NCI-H1417 (cell line): ENCODE data around the gene C16orf96.

Experiments
- DNase-seq, 3 experiments: peaks; one replicate each; lab custom pipeline; 2025; lab: John Stamatoyannopoulos, UW

Gene C16orf96

GRCh38 chr16:4525634-4526277 lies 30.4 kb upstream of the C16orf96 start:
- DNase-seq, result no peak

- DNase-seq, result peak; percentile 23 to 54 (median 25)
These were observed 26.8 kb upstream of the C16orf96 start for GRCh38 chr16:4529085-4530060.

- no peak for DNase-seq
These were observed 24.3 kb upstream of the C16orf96 start for GRCh38 chr16:4531811-4532210.

- no peak for DNase-seq
These were observed 23.9 kb upstream of the C16orf96 start for GRCh38 chr16:4532238-4532637.

- DNase-seq, result no peak
These were observed 22.6 kb upstream of the C16orf96 start for GRCh38 chr16:4533490-4533889.

GRCh38 chr16:4534151-4534790 lies 21.9 kb upstream of the C16orf96 start:
- no peak for DNase-seq

- DNase-seq, result no peak
These were observed 20.5 kb upstream of the C16orf96 start for GRCh38 chr16:4535627-4536108.

GRCh38 chr16:4536391-4537106 lies 19.6 kb upstream of the C16orf96 start:
- no peak for DNase-seq

- peak in 2 of 3 experiments; percentile 77 to 86 for DNase-seq
These were observed 18.5 kb upstream of the C16orf96 start for GRCh38 chr16:4537376-4538343.

- peak; percentile 83 to 99 (median 98) for DNase-seq
These were observed 17.5 kb upstream of the C16orf96 start, which contains the start of gene CDIP1 for GRCh38 chr16:4538350-4539235. Gene CDIP1 (minus strand): TSS chr16:4538773. CDS start chr16:4514130, 24,643 bp downstream.

- DNase-seq, result no peak
These were observed 16.3 kb upstream of the C16orf96 start for GRCh38 chr16:4539716-4540284.

GRCh38 chr16:4544473-4544872 lies 11.7 kb upstream of the C16orf96 start:
- peak in 1 of 3 experiments; percentile 5 for DNase-seq

GRCh38 chr16:4548124-4548523 lies 8.0 kb upstream of the C16orf96 start:
- DNase-seq, result no peak

GRCh38 chr16:4550591-4550990 lies 5.5 kb upstream of the C16orf96 start:
- DNase-seq, result no peak

GRCh38 chr16:4552541-4552940 lies 3.6 kb upstream of the C16orf96 start:
- no peak for DNase-seq

- no peak for DNase-seq
These were observed 440 bp downstream of the C16orf96 start for GRCh38 chr16:4556580-4556979.

GRCh38 chr16:4557973-4558372 lies 1.8 kb downstream of the C16orf96 start:
- no peak for DNase-seq

GRCh38 chr16:4561596-4561995 lies 5.5 kb downstream of the C16orf96 start:
- DNase-seq, result no peak

- no peak for DNase-seq
These were observed 8.6 kb downstream of the C16orf96 start for GRCh38 chr16:4564661-4565267.
